HFF-Myc (cell line): ENCODE measurements around the gene ACBD6.

Experiments
- DNase-seq: peaks from one replicate; pipeline ENCODE4 v3.0.0-alpha.2; 2011; ENCODE audit warnings: low read depth; ENCODE audit errors: extremely low read depth
- H3K4me3 ChIP-seq: replicated peaks from 2 replicates; pipeline ENCODE4 v1.5.1; 2011; ENCODE audit warnings: low read depth, mild to moderate bottlenecking, control low read depth, low read length
- CTCF ChIP-seq: IDR thresholded peaks from 2 replicates; pipeline ENCODE4 v1.5.1; 2012; ENCODE audit warnings: mild to moderate bottlenecking, low read depth, low read length, control low read depth; ENCODE audit errors: missing control alignments

ACBD6 gene

DNA sequence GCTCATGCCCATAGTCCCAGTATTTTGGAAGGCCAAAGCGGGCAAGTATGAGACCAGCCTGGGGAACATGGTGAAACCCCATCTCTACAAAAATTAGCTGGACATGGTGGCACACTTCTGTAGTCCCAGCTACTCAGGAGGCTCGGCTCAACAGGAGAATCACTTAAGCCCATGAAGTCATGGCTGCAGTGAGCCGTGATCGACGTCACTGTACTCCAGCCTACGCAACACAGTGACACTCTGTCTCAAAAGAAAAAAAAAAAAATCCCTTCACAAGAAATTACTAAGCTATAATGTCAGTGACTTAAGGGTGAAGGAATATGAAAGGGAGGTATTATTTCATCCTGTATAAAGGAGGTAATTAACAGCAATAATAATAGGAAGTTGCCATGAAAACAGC, 99.8 kb downstream of the ACBD6 start:
- no peak for TF ChIP-seq CTCF
- DNase-seq: no peak
- H3K4me3 ChIP-seq: no peak overlapping the region

DNA sequence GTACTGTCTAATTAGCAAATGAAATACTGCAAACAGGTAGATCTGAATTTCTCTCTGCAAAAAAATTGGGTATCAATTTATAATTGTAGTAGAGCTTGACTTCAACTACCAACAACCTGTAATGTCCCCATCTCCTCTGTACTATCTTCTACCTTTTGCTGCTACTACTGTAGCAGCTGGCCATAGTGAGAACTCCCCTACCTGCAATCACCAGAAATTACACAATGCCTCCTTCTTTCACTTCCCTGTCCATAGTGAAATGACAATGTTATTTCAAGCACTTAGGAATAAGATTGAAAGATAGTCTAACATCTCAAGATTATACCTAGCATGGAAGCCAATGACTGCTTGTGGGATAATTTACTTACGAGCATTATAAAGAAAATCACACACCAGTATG, 100.4 kb downstream of the ACBD6 start:
- no peak overlapping the region for H3K4me3 ChIP-seq
- DNase-seq: no peak
- no peak for TF ChIP-seq CTCF

DNA sequence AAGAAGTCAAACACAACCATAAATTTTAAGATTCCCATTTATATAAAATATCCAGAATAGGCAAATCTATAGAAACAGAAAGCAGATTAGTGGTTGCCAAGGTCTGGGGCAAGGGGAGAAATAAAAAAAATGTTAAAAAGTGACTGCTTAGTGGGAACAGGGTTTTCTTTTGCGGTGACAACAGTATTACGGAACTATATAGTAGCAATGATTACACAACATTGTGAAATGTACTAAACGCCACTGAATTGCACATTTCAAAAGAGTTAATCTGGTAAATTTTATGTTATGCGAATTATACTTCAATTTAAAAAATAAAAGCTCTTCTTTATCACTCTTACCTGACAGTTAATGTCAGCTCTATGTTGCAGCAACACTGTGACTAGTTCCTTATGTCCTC, 105.2 kb downstream of the ACBD6 start:
- no peak for TF ChIP-seq CTCF
- no peak overlapping the region for H3K4me3 ChIP-seq
- no peak for DNase-seq

DNA sequence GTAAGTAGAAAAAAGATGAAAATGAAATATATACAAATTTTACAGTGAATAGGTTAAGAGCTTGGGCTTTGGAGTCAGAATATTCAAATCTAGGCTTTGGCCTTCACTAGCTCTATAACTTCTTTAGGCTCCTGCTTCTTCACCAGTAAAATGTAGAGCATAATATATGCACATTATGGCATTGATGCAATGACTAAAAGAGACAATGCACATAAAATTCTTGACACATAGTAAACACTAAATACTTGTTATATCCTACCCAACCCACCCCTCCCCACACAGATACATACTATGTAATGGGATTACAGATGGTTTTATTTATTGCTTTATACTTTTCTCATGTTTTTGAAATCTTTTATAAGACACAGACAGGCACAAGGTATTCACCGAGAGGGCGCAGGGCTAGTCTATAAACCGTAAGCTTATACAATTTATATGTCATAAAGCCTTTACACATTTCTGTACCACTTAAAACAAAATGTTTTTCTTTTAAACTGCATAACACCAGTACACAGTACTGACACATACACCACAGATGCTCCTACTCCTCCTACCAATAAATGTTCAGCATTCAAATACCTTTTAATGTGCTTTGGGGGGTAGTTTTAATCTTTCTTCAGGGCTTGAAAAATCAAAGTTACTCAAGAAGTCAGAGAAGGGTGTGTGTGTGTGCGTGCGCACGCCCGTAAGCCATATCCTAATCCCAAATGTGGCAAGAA, 109.8 kb downstream of the ACBD6 start:
- no peak for TF ChIP-seq CTCF
- DNase-seq: no peak
- no peak overlapping the region for H3K4me3 ChIP-seq

- DNase-seq: no peak
- TF ChIP-seq CTCF: no peak
- H3K4me3 ChIP-seq: no peak overlapping the region
Observed at GRCh38 chr1:180392020-180392419, 110.4 kb downstream of the ACBD6 start.

GRCh38 chr1:180387413-180387812, 115.0 kb downstream of the ACBD6 start:
- H3K4me3 ChIP-seq: no peak overlapping the region
- TF ChIP-seq CTCF: no peak
- DNase-seq: no peak

DNA sequence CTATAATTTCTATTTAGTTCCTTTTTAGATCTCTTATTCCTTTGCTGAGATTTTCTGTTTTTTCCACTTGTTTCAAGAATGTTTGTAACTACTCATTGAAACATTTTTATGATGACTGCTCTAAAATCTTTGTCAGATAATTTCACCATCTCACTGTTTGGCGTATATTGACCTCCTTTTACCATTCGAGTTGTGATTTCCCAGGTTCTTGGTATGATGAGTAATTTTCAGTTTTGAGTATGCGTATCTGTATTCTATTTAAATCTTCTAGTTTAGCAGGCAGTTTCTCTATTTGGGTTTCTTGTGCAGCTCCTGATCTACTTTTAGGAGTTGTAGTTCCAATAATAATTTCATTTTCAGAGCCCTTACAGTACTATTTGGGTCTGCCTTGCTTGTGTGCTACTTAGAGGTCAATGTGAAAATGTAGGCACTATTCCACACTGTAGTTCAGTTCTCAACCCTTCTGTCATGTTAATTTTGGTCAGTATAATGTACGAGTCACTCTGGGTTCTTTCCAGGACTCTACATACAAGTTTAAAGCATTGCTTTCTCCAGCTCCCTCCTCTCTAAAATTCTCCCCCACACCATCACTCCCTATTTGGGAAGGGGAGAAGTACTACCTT, 115.5 kb downstream of the ACBD6 start:
- TF ChIP-seq CTCF: no peak
- no peak for DNase-seq
- no peak overlapping the region for H3K4me3 ChIP-seq
